ENCODE results near the gene RNF39.

The RNF39 gene

GRCh38 chr6:30061858-30062458 is 13.6 kb downstream of the RNF39 start:
- Histone ChIP-seq H2AFZ (ENCODE audit: low read depth, low read length) (peak overlapping the region; percentile 91), H3K4me1 (ENCODE audit: insufficient read depth, low read length) (peaks cover 31% of the 10 kb centered on the region)

DNA sequence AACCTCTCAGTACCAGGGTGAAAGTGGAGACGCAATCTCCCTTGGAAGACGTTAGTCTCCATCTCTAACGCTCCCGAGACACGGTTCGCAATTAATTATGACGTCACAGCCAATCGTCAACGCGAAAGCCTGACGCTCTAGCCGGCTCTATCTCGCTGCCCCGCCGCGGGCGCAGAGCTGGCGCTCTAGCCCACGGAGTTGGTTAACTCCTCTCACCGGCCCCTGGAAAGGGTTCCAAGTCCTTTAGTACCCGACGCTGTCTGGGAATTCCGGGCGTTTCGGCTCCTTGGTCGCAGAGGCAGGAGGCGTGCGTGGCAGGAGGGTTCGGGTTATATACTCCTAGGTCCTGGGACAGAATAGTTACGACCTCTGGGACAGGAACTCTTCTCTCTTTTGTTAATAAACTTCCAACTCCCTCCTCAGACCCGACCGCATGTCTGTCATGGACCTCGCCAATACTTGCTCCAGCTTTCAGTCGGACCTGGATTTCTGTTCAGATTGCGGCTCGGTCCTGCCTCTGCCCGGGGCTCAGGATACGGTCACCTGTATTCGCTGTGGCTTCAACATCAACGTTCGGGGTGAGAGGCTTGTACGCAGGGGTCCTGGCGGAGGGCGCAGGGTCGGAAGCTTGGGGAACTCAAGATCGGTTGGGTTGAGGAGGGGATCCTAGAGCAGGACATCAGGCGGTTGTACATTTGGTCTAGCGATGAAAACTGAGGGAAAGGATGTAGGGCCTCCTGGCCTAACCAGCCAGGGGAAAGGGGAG is 14.3 kb downstream of the RNF39 start, which contains the start of gene POLR1H:
TSS of gene POLR1H (plus strand) at position 174 of the 766 bp plus-strand sequence. CDS start at position 434, 260 bp downstream.
- H2AFZ ChIP-seq (ENCODE audit: low read depth, low read length), result peak within 1 kb of the TSS; percentile 91
- peaks cover 19% of the 10 kb centered on the region for H3K36me3 ChIP-seq (ENCODE audit: insufficient read depth, low read length)
- no peaks in the 10 kb centered on the region for H3K27me3 ChIP-seq (ENCODE audit: insufficient read depth, low read length)

More at GRCh38 chr6:30061858-30062458, 13.6 kb downstream of the RNF39 start:
- Histone ChIP-seq H3K36me3 (ENCODE audit: insufficient read depth, low read length) (peaks cover 15% of the 10 kb centered on the region), H3K27me3 (ENCODE audit: insufficient read depth, low read length) (no peaks in the 10 kb centered on the region), H3K4me3 (ENCODE audit: low read length) (peak overlapping the region; percentile 75), H3K9me3 (ENCODE audit: low read length) (no peaks in the 10 kb centered on the region)

GRCh38 chr6:30060606-30061091 is 14.9 kb downstream of the RNF39 start:
- Histone ChIP-seq H3K36me3 (ENCODE audit: insufficient read depth, low read length) (peaks cover 21% of the 10 kb centered on the region), H3K9me3 (ENCODE audit: low read length) (no peaks in the 10 kb centered on the region), H3K4me1 (ENCODE audit: insufficient read depth, low read length) (peaks cover 25% of the 10 kb centered on the region), H3K27me3 (ENCODE audit: insufficient read depth, low read length) (no peaks in the 10 kb centered on the region), H2AFZ (ENCODE audit: low read depth, low read length) (peak overlapping the region; percentile 91), H3K4me3 (ENCODE audit: low read length) (peak overlapping the region; percentile 75)

More for the DNA sequence above, 14.3 kb downstream of the RNF39 start, which contains the start of gene POLR1H:
- Histone ChIP-seq H3K4me1 (ENCODE audit: insufficient read depth, low read length) (peaks cover 31% of the 10 kb centered on the region), H3K4me3 (ENCODE audit: low read length) (peak within 1 kb of the TSS; percentile 75), H3K9me3 (ENCODE audit: low read length) (no peaks in the 10 kb centered on the region)

DNA sequence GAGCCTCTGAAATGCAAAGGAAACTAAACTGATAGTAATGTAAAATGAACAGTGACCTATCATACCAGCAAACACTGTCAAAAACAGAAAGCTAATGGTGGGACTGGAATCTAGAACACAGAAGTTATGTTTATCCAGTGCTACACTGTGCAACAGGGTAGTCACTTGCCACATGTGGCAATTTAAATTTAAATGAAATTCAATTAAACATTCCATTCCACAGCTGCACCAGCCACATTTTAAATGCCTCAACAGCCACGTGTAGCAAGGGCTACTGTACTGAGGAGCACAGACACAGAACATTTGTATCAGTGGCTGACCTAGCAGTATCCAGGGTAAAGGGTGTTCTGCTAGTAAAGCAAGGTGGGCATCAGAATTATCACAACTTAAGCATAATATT is 20.1 kb downstream of the RNF39 start:
- no peaks in the 10 kb centered on the region for H3K9me3 ChIP-seq (ENCODE audit: low read length)
- no peak overlapping the region for H2AFZ ChIP-seq (ENCODE audit: low read depth, low read length)
- H3K36me3 ChIP-seq (ENCODE audit: insufficient read depth, low read length), result peaks cover 21% of the 10 kb centered on the region
- H3K4me3 ChIP-seq (ENCODE audit: low read length), result no peak overlapping the region
- H3K4me1 ChIP-seq (ENCODE audit: insufficient read depth, low read length), result peaks cover 17% of the 10 kb centered on the region
- no peaks in the 10 kb centered on the region for H3K27me3 ChIP-seq (ENCODE audit: insufficient read depth, low read length)

- H3K4me3 ChIP-seq (ENCODE audit: low read length), result no peak overlapping the region
- peaks cover 21% of the 10 kb centered on the region for H3K36me3 ChIP-seq (ENCODE audit: insufficient read depth, low read length)
- no peak overlapping the region for H2AFZ ChIP-seq (ENCODE audit: low read depth, low read length)
- peaks cover 3% of the 10 kb centered on the region for H3K4me1 ChIP-seq (ENCODE audit: insufficient read depth, low read length)
- H3K27me3 ChIP-seq (ENCODE audit: insufficient read depth, low read length), result no peaks in the 10 kb centered on the region
- no peaks in the 10 kb centered on the region for H3K9me3 ChIP-seq (ENCODE audit: low read length)
Measured at GRCh38 chr6:30053682-30054081, 21.9 kb downstream of the RNF39 start.

GRCh38 chr6:30047220-30047619 is 28.3 kb downstream of the RNF39 start:
- H3K4me3 ChIP-seq (ENCODE audit: low read length), result no peak overlapping the region
- H3K27me3 ChIP-seq (ENCODE audit: insufficient read depth, low read length), result no peaks in the 10 kb centered on the region
- no peaks in the 10 kb centered on the region for H3K9me3 ChIP-seq (ENCODE audit: low read length)
- H2AFZ ChIP-seq (ENCODE audit: low read depth, low read length), result no peak overlapping the region
- H3K4me1 ChIP-seq (ENCODE audit: insufficient read depth, low read length), result no peaks in the 10 kb centered on the region
- H3K36me3 ChIP-seq (ENCODE audit: insufficient read depth, low read length), result no peaks in the 10 kb centered on the region

DNA sequence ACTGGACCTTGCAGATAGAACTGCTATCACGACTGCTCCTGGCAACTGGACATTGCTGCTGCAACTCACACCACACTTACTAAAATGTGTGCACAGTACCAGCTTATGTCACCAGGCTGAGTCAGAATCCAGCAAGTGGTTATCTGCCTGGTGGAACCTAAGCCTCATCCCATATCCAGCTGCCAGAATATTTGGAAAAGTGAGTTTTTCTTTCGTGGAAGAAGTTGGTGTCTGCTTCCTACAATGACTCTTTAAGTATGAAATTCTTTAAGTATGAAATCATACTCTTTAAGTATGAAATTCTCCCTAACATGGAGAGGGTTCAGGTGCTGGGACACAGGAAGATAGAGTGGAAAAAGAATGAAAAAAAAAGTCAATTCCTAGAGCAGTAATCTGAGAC is 30.9 kb downstream of the RNF39 start:
- H3K9me3 ChIP-seq (ENCODE audit: low read length), result no peaks in the 10 kb centered on the region
- no peaks in the 10 kb centered on the region for H3K27me3 ChIP-seq (ENCODE audit: insufficient read depth, low read length)
- H2AFZ ChIP-seq (ENCODE audit: low read depth, low read length), result no peak overlapping the region
- no peaks in the 10 kb centered on the region for H3K36me3 ChIP-seq (ENCODE audit: insufficient read depth, low read length)
- no peaks in the 10 kb centered on the region for H3K4me1 ChIP-seq (ENCODE audit: insufficient read depth, low read length)
- no peak overlapping the region for H3K4me3 ChIP-seq (ENCODE audit: low read length)

GRCh38 chr6:30043744-30044143 is 31.8 kb downstream of the RNF39 start:
- Histone ChIP-seq H3K27me3 (ENCODE audit: insufficient read depth, low read length) (no peaks in the 10 kb centered on the region), H3K4me1 (ENCODE audit: insufficient read depth, low read length) (no peaks in the 10 kb centered on the region), H3K4me3 (ENCODE audit: low read length) (no peak overlapping the region), H2AFZ (ENCODE audit: low read depth, low read length) (no peak overlapping the region), H3K36me3 (ENCODE audit: insufficient read depth, low read length) (no peaks in the 10 kb centered on the region), H3K9me3 (ENCODE audit: low read length) (no peaks in the 10 kb centered on the region)

GRCh38 chr6:30042914-30043313 is 32.7 kb downstream of the RNF39 start:
- Histone ChIP-seq H3K4me3 (ENCODE audit: low read length) (no peak overlapping the region), H2AFZ (ENCODE audit: low read depth, low read length) (no peak overlapping the region)

GRCh38 chr6:30042476-30042875 is 33.1 kb downstream of the RNF39 start:
- H3K4me3 ChIP-seq (ENCODE audit: low read length), result no peak overlapping the region
- no peaks in the 10 kb centered on the region for H3K36me3 ChIP-seq (ENCODE audit: insufficient read depth, low read length)
- no peaks in the 10 kb centered on the region for H3K27me3 ChIP-seq (ENCODE audit: insufficient read depth, low read length)
- no peaks in the 10 kb centered on the region for H3K4me1 ChIP-seq (ENCODE audit: insufficient read depth, low read length)
- H2AFZ ChIP-seq (ENCODE audit: low read depth, low read length), result no peak overlapping the region
- H3K9me3 ChIP-seq (ENCODE audit: low read length), result no peaks in the 10 kb centered on the region

More at GRCh38 chr6:30042914-30043313, 32.7 kb downstream of the RNF39 start:
- H3K27me3 ChIP-seq (ENCODE audit: insufficient read depth, low read length), result no peaks in the 10 kb centered on the region
- no peaks in the 10 kb centered on the region for H3K36me3 ChIP-seq (ENCODE audit: insufficient read depth, low read length)
- H3K9me3 ChIP-seq (ENCODE audit: low read length), result no peaks in the 10 kb centered on the region
- H3K4me1 ChIP-seq (ENCODE audit: insufficient read depth, low read length), result no peaks in the 10 kb centered on the region

DNA sequence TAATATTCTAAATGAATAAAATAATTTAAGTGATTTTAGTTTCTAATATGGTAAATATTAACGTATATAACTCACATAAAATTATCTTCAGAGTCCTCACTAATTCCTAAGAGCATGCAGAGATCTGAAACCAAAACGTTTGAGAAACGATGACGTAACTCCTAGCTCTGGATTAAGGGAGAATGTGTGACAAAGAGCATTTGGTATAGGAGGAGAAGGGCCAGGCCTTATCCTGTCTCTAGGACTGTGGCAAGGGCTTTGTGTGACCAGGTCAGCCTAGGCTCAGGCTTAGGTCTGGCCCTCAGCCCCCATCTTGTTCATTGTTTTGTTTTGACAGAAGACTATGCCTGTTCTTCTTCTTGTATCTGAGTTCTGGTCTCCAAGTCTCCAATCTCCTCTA is 33.7 kb downstream of the RNF39 start:
- no peak overlapping the region for H2AFZ ChIP-seq (ENCODE audit: low read depth, low read length)
- no peaks in the 10 kb centered on the region for H3K36me3 ChIP-seq (ENCODE audit: insufficient read depth, low read length)
- H3K27me3 ChIP-seq (ENCODE audit: insufficient read depth, low read length), result no peaks in the 10 kb centered on the region
- H3K4me3 ChIP-seq (ENCODE audit: low read length), result no peak overlapping the region
- H3K9me3 ChIP-seq (ENCODE audit: low read length), result no peaks in the 10 kb centered on the region
- H3K4me1 ChIP-seq (ENCODE audit: insufficient read depth, low read length), result no peaks in the 10 kb centered on the region

- H3K4me3 ChIP-seq (ENCODE audit: low read length), result no peak overlapping the region
- H3K27me3 ChIP-seq (ENCODE audit: insufficient read depth, low read length), result no peaks in the 10 kb centered on the region
- no peaks in the 10 kb centered on the region for H3K36me3 ChIP-seq (ENCODE audit: insufficient read depth, low read length)
- no peaks in the 10 kb centered on the region for H3K4me1 ChIP-seq (ENCODE audit: insufficient read depth, low read length)
- H3K9me3 ChIP-seq (ENCODE audit: low read length), result no peaks in the 10 kb centered on the region
- no peak overlapping the region for H2AFZ ChIP-seq (ENCODE audit: low read depth, low read length)
Measured at GRCh38 chr6:30041221-30041620, 34.3 kb downstream of the RNF39 start.

- H3K27me3 ChIP-seq (ENCODE audit: insufficient read depth, low read length), result no peaks in the 10 kb centered on the region
- no peaks in the 10 kb centered on the region for H3K4me1 ChIP-seq (ENCODE audit: insufficient read depth, low read length)
- H3K4me3 ChIP-seq (ENCODE audit: low read length), result no peak overlapping the region
- no peaks in the 10 kb centered on the region for H3K9me3 ChIP-seq (ENCODE audit: low read length)
- H3K36me3 ChIP-seq (ENCODE audit: insufficient read depth, low read length), result peaks cover 13% of the 10 kb centered on the region
- no peak overlapping the region for H2AFZ ChIP-seq (ENCODE audit: low read depth, low read length)
Measured at GRCh38 chr6:30037182-30037788, 38.3 kb downstream of the RNF39 start.
